Measurements from ENCODE around the gene ADGRF1.
"Not testable (repeated sequence)": the region's sequence is repeated elsewhere in the genome, so short reads cannot be mapped to it uniquely, and the experiment has no call there.

ADGRF1 gene

GRCh38 chr6:47061309-47062300, 19.5 kb upstream of the ADGRF1 start:
- DNase-seq, result no peak

- DNase-seq, result no peak
Observed at GRCh38 chr6:47059216-47059885, 17.2 kb upstream of the ADGRF1 start.

- DNase-seq, result no peak
Observed at GRCh38 chr6:47057830-47058540, 15.9 kb upstream of the ADGRF1 start.

- no peak for DNase-seq
Observed at GRCh38 chr6:47056832-47057231, 14.7 kb upstream of the ADGRF1 start.

- not testable (repeated sequence) for DNase-seq
Observed at GRCh38 chr6:47054302-47054701, 12.2 kb upstream of the ADGRF1 start.

- DNase-seq, result no peak
Observed at GRCh38 chr6:47048638-47049037, 6.5 kb upstream of the ADGRF1 start.

GRCh38 chr6:47047479-47048407, 5.6 kb upstream of the ADGRF1 start:
- peak; percentile 6 to 18 for DNase-seq

GRCh38 chr6:47047097-47047478, 5.0 kb upstream of the ADGRF1 start:
- DNase-seq, result no peak

GRCh38 chr6:47044397-47044796, 2.3 kb upstream of the ADGRF1 start:
- DNase-seq, result no peak

GRCh38 chr6:47043286-47043685, 1.2 kb upstream of the ADGRF1 start:
- DNase-seq, result no peak

- no peak for DNase-seq
Observed at GRCh38 chr6:47041741-47042140, 391 bp downstream of the ADGRF1 start.

- DNase-seq, result no peak
Observed at GRCh38 chr6:47034926-47035325, 7.2 kb downstream of the ADGRF1 start.

- DNase-seq, result no peak
Observed at GRCh38 chr6:47034421-47034820, 7.7 kb downstream of the ADGRF1 start.

- DNase-seq, result no peak
Observed at GRCh38 chr6:47032974-47033765, 9.0 kb downstream of the ADGRF1 start.

- no peak for DNase-seq
Observed at GRCh38 chr6:47031656-47032055, 10.5 kb downstream of the ADGRF1 start.

- DNase-seq, result no peak
Observed at GRCh38 chr6:47029865-47030561, 12.1 kb downstream of the ADGRF1 start.

GRCh38 chr6:47028835-47029360, 13.2 kb downstream of the ADGRF1 start:
- no peak for DNase-seq

- DNase-seq, result no peak
Observed at GRCh38 chr6:47027315-47027714, 14.8 kb downstream of the ADGRF1 start.

- DNase-seq, result no peak
Observed at GRCh38 chr6:47026679-47027078, 15.5 kb downstream of the ADGRF1 start.

- DNase-seq, result no peak
Observed at GRCh38 chr6:47023573-47023972, 18.6 kb downstream of the ADGRF1 start.

GRCh38 chr6:47022191-47022590, 19.9 kb downstream of the ADGRF1 start:
- no peak for DNase-seq

All from CD4-positive, alpha-beta T cell treated with Interleukin-1 beta for 1 hour (primary cell).